ENCODE results near the gene SPCS3. TPM values are rescaled to one million over a fixed set of nuclear protein-coding genes. Genes with fewer than 3 reads are reported as not detected.
"Not testable (repeated sequence)": the region's sequence is repeated elsewhere in the genome, so short reads cannot be mapped to it uniquely, and the experiment has no call there.

Gene SPCS3
- total RNA-seq, 1 experiment from 2014 or later: 117 TPM

DNA sequence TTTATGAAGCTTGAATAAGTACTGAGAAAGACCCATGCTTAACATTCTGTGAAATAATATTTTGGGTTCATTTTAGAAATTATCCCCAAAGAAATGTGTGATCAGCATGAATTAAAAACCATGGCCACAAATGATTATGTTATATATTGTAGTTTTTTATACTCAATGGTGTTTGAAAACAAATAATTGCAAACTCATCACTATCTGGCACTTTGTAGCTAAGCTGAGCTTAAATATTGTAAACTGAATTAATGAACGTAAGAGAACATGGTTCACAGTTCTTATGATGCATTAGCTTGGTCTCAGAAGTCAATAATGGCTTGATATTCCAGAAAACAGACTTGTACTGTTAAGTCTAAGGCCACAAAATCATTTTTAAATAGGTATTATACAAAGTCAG, 26.1 kb upstream of the SPCS3 start:
- ChIA-PET POLR2A (no interaction called here), CTCF (interaction anchor here (0.6 to 1.5 kb wide), 2 partner anchors 16 to 47 kb away, joined by 3 to 6 read pairs; no protein-coding TSS in a partner anchor)
- ATAC-seq (no peak), DNase-seq (ENCODE audit: low spot score) (no peak)
- Mint-ChIP-seq H3K4me1 (0 out of 2 replicates have a peak, but pooled peaks cover 5% of the 10 kb centered on the region), H3K4me3 (no peak overlapping the region), H3K9me3 (no peaks in the 10 kb centered on the region), H3K27ac (no peak overlapping the region), H3K36me3 (no peaks in the 10 kb centered on the region), H3K27me3 (ENCODE audit: low read depth) (no peaks in the 10 kb centered on the region)
- no peak for TF ChIP-seq NR1H2 (CRISPR knock-in tag; IDR thresholded peaks at IDR 0.05)
- no peak for TF ChIP-seq SP1 (CRISPR knock-in tag; conservative IDR thresholded peaks at IDR 0.05)
- TF ChIP-seq ZMAT4 (CRISPR knock-in tag; IDR thresholded peaks at IDR 0.05): no peak
- TF ChIP-seq ESRRA (CRISPR knock-in tag; IDR thresholded peaks at IDR 0.05; ENCODE audit: borderline replicate concordance): no peak
- no peak for TF ChIP-seq OVOL2 (CRISPR knock-in tag; IDR thresholded peaks at IDR 0.05; ENCODE audit: borderline replicate concordance)
- TF ChIP-seq, protein P1, sequence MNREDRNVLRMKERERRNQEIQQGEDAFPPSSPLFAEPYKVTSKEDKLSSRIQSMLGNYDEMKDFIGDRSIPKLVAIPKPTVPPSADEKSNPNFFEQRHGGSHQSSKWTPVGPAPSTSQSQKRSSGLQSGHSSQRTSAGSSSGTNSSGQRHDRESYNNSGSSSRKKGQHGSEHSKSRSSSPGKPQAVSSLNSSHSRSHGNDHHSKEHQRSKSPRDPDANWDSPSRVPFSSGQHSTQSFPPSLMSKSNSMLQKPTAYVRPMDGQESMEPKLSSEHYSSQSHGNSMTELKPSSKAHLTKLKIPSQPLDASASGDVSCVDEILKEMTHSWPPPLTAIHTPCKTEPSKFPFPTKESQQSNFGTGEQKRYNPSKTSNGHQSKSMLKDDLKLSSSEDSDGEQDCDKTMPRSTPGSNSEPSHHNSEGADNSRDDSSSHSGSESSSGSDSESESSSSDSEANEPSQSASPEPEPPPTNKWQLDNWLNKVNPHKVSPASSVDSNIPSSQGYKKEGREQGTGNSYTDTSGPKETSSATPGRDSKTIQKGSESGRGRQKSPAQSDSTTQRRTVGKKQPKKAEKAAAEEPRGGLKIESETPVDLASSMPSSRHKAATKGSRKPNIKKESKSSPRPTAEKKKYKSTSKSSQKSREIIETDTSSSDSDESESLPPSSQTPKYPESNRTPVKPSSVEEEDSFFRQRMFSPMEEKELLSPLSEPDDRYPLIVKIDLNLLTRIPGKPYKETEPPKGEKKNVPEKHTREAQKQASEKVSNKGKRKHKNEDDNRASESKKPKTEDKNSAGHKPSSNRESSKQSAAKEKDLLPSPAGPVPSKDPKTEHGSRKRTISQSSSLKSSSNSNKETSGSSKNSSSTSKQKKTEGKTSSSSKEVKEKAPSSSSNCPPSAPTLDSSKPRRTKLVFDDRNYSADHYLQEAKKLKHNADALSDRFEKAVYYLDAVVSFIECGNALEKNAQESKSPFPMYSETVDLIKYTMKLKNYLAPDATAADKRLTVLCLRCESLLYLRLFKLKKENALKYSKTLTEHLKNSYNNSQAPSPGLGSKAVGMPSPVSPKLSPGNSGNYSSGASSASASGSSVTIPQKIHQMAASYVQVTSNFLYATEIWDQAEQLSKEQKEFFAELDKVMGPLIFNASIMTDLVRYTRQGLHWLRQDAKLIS (CRISPR knock-in tag; IDR thresholded peaks at IDR 0.05; ENCODE audit: borderline replicate concordance): no peak

GRCh38 chr4:176295907-176296306, 23.9 kb upstream of the SPCS3 start:
- H3K4me1 Mint-ChIP-seq; ATAC-seq; H3K4me3 Mint-ChIP-seq; H3K9me3 Mint-ChIP-seq; DNase-seq (ENCODE audit: low spot score); H3K36me3 Mint-ChIP-seq; POLR2A ChIA-PET; H3K27me3 Mint-ChIP-seq (ENCODE audit: low read depth); H3K27ac Mint-ChIP-seq: not testable (repeated sequence)
- CTCF ChIA-PET: interaction anchor here (0.6 kb wide), 1 partner anchor 10 kb away, joined by 3 read pairs; no protein-coding TSS in a partner anchor

- DNase-seq (ENCODE audit: low spot score): no peak
- H3K9me3 Mint-ChIP-seq: no peaks in the 10 kb centered on the region
- peaks cover 11% of the 10 kb centered on the region for H3K4me1 Mint-ChIP-seq
- H3K4me3 Mint-ChIP-seq: no peak overlapping the region
- ChIA-PET CTCF (interaction anchor here (1.3 kb wide), 1 partner anchor 21 kb away, joined by 3 read pairs; no protein-coding TSS in a partner anchor), POLR2A (no interaction called here)
- no peaks in the 10 kb centered on the region for H3K36me3 Mint-ChIP-seq
- H3K27ac Mint-ChIP-seq: no peak overlapping the region
- TF ChIP-seq JUN (CRISPR knock-in tag; IDR thresholded peaks at IDR 0.05): no peak
- no peak for TF ChIP-seq ZNF512 (CRISPR knock-in tag; IDR thresholded peaks at IDR 0.05; ENCODE audit: borderline replicate concordance)
- no peak for TF ChIP-seq GABPB1 (CRISPR knock-in tag; IDR thresholded peaks at IDR 0.05)
- TF ChIP-seq, protein P2, sequence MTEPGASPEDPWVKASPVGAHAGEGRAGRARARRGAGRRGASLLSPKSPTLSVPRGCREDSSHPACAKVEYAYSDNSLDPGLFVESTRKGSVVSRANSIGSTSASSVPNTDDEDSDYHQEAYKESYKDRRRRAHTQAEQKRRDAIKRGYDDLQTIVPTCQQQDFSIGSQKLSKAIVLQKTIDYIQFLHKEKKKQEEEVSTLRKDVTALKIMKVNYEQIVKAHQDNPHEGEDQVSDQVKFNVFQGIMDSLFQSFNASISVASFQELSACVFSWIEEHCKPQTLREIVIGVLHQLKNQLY (CRISPR knock-in tag; IDR thresholded peaks at IDR 0.05): no peak
- TF ChIP-seq MXD4 (CRISPR knock-in tag; IDR thresholded peaks at IDR 0.05; ENCODE audit: borderline replicate concordance): no peak
- TF ChIP-seq, protein P3, sequence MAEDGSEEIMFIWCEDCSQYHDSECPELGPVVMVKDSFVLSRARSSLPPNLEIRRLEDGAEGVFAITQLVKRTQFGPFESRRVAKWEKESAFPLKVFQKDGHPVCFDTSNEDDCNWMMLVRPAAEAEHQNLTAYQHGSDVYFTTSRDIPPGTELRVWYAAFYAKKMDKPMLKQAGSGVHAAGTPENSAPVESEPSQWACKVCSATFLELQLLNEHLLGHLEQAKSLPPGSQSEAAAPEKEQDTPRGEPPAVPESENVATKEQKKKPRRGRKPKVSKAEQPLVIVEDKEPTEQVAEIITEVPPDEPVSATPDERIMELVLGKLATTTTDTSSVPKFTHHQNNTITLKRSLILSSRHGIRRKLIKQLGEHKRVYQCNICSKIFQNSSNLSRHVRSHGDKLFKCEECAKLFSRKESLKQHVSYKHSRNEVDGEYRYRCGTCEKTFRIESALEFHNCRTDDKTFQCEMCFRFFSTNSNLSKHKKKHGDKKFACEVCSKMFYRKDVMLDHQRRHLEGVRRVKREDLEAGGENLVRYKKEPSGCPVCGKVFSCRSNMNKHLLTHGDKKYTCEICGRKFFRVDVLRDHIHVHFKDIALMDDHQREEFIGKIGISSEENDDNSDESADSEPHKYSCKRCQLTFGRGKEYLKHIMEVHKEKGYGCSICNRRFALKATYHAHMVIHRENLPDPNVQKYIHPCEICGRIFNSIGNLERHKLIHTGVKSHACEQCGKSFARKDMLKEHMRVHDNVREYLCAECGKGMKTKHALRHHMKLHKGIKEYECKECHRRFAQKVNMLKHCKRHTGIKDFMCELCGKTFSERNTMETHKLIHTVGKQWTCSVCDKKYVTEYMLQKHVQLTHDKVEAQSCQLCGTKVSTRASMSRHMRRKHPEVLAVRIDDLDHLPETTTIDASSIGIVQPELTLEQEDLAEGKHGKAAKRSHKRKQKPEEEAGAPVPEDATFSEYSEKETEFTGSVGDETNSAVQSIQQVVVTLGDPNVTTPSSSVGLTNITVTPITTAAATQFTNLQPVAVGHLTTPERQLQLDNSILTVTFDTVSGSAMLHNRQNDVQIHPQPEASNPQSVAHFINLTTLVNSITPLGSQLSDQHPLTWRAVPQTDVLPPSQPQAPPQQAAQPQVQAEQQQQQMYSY (CRISPR knock-in tag; IDR thresholded peaks at IDR 0.05): no peak
- no peak for TF ChIP-seq GRHL2 (CRISPR knock-in tag; IDR thresholded peaks at IDR 0.05; ENCODE audit: insufficient replicate concordance, severe bottlenecking)
- peaks cover 21% of the 10 kb centered on the region for H3K27me3 Mint-ChIP-seq (ENCODE audit: low read depth)
- ATAC-seq: no peak; the same call in 1 of the 2 replicates
Observed at GRCh38 chr4:176298664-176299063, 21.1 kb upstream of the SPCS3 start.

Data from WTC11 (cell line).